Measurements from ENCODE around the gene TDRD7. TPM values are rescaled to one million over a fixed set of nuclear protein-coding genes. Genes with fewer than 3 reads are reported as not detected.

Gene TDRD7
- total RNA-seq, 4 donors from 2014 or later, result 9.6 to 18.4 (median 10.8) TPM

- Histone ChIP-seq H3K9me3 (no peaks in the 10 kb centered on the region), H3K36me3 (peaks cover 0 to 9% (median 0%) of the 10 kb centered on the region in 3 donors), H3K27me3 (no peaks in the 10 kb centered on the region), H3K4me1 (peaks cover 0 to 22% (median 0%) of the 10 kb centered on the region in 4 donors), H3K27ac (no peak overlapping the region), H3K4me3 (no peak overlapping the region)
- no peak for DNase-seq (ENCODE audit: low spot score in 2 of 2)
- 52 to 59% methylated on average over 10 of the region's 10 CpGs for WGBS, 2 donors
- no peak for TF ChIP-seq POLR2A (IDR thresholded peaks at IDR 0.05)
- TF ChIP-seq CTCF (IDR thresholded peaks at IDR 0.05), result no peak
- TF ChIP-seq EP300 (IDR thresholded peaks at IDR 0.05), result no peak
Observed at GRCh38 chr9:97510797-97511654, 99.1 kb downstream of the TDRD7 start.

GRCh38 chr9:97511655-97512427, 99.9 kb downstream of the TDRD7 start:
- WGBS, 2 donors, result 87 to 93% methylated on average over 6 of the region's 6 CpGs
- Histone ChIP-seq H3K4me3 (no peak overlapping the region), H3K27ac (no peak overlapping the region), H3K4me1 (peaks cover 0 to 25% (median 0%) of the 10 kb centered on the region in 4 donors), H3K36me3 (peaks cover 0 to 9% (median 0%) of the 10 kb centered on the region in 3 donors), H3K27me3 (no peaks in the 10 kb centered on the region), H3K9me3 (no peaks in the 10 kb centered on the region)
- no peak for DNase-seq (ENCODE audit: low spot score in 2 of 2)
- TF ChIP-seq CTCF (IDR thresholded peaks at IDR 0.05) (no peak), POLR2A (IDR thresholded peaks at IDR 0.05) (no peak), EP300 (IDR thresholded peaks at IDR 0.05) (no peak)

- no peak overlapping the region for H3K4me3 ChIP-seq
- H3K27ac ChIP-seq, result no peak overlapping the region
- peaks cover 0 to 9% (median 0%) of the 10 kb centered on the region in 3 donors for H3K36me3 ChIP-seq
- WGBS, 2 donors, result 78 to 79% methylated on average over 8 of the region's 8 CpGs
- no peak for DNase-seq (ENCODE audit: low spot score in 2 of 2)
- no peaks in the 10 kb centered on the region for H3K27me3 ChIP-seq
- H3K9me3 ChIP-seq, result no peaks in the 10 kb centered on the region
- peaks cover 0 to 36% (median 0%) of the 10 kb centered on the region in 4 donors for H3K4me1 ChIP-seq
- TF ChIP-seq CTCF (IDR thresholded peaks at IDR 0.05) (no peak), POLR2A (IDR thresholded peaks at IDR 0.05) (no peak), EP300 (IDR thresholded peaks at IDR 0.05) (no peak)
Observed at GRCh38 chr9:97512966-97513560, 101.2 kb downstream of the TDRD7 start.

GRCh38 chr9:97514531-97514930, 102.6 kb downstream of the TDRD7 start:
- no peak for TF ChIP-seq POLR2A (IDR thresholded peaks at IDR 0.05)
- no peak for TF ChIP-seq EP300 (IDR thresholded peaks at IDR 0.05)
- no peak for TF ChIP-seq CTCF (IDR thresholded peaks at IDR 0.05)
- peaks cover 0 to 48% (median 5%) of the 10 kb centered on the region in 4 donors for H3K4me1 ChIP-seq
- H3K27ac ChIP-seq, result no peak overlapping the region
- DNase-seq (ENCODE audit: low spot score in 2 of 2), result no peak
- no peaks in the 10 kb centered on the region for H3K9me3 ChIP-seq
- 80 to 88% methylated on average over 9 of the region's 9 CpGs for WGBS, 2 donors
- no peak overlapping the region for H3K4me3 ChIP-seq
- H3K27me3 ChIP-seq, result no peaks in the 10 kb centered on the region
- peaks cover 0 to 9% (median 0%) of the 10 kb centered on the region in 3 donors for H3K36me3 ChIP-seq
